ENCODE measurements around the gene CDK1.

CDK1 gene

DNA sequence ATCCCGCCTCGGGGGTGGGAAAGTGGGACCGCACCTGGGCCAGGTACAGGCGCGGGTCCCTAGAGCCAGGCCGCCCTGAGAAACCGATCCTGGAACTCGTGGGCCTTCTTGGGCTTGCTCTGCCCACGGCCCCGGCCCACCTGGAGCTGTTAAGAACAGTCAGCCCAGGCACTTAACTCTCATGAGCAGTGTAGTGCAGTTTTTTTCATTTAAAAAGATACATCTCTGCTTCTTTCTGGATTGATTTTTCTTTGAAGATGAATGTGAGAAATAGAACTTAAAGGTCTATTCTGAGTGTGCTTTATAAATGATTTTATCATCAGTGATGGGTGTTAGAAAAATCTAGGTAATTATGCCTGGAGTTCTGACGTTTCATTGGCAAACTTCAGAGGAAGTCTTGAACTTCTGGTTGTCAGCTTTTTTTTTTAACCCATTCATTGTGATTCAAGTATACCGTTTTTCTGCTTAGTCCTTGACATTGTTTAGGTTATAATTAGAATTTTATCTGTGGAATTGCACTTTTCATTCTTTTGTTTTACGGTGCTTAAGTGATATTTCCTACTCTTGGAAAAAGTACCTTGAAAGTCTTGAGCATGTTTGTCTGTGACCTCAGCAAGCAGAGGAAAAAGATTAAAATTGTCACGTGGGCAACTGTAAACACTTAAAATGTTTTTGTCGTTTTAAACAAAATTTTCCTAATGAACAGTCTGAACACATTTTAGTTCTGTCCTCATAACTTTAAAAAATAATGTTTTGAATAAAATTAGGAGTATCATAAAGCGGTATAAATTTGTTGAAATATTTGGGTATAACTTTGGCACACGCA, 906 bp downstream of the CDK1 start:
- DNase-seq (ENCODE audit: low read depth), result no peak

DNA sequence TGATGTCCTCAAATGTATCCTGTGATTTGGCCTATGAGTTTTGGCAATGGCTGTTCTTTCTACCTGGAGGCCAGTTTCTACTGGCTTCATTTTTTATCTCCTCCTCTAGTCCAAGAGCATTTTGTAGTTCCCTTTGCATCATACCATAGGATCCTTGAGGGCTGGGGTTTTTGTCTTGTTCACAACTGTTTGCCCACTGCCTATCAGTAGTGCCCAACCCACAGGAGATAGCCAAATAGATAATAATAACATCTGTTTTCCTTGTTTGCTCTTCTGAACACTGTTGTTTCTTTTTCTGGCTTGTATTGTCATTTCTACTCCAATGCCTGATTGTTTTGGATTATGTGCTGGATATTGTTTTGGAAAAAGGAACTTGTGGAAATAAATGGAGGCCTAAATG, 3.4 kb downstream of the CDK1 start:
- no peak for DNase-seq (ENCODE audit: low read depth)

DNA sequence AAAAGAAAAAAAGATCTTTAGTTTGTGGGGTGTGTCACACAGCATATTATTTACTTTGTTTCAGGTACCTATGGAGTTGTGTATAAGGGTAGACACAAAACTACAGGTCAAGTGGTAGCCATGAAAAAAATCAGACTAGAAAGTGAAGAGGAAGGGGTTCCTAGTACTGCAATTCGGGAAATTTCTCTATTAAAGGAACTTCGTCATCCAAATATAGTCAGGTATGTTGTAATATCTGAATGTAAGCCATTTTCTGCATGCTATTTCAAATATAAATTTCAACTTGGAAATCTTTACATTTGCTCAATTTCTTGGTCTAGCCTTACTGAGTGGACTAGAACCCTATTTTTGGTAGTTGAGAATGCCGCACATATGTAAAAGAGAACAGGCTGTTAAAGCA, 6.4 kb downstream of the CDK1 start:
- no peak for DNase-seq (ENCODE audit: low read depth)

DNA sequence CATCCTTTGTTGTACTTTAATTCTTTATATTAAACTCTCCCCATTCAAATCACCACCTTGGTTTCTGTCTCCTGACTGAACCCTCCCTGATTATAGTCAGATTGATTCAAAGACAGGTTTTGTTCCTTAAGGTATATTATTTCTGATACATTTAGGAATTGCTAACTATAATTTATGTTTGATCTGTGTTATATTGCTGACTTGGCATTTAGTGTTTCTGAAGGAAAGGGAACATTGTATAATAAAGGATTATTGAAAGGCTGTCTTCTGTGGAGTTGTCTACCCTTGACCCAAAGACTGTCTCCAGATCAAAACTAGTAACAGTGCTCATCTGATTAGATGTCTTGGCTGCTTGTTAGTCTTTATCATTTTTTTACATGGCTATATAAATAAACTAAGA, 10.3 kb downstream of the CDK1 start:
- DNase-seq (ENCODE audit: low read depth), result no peak

DNA sequence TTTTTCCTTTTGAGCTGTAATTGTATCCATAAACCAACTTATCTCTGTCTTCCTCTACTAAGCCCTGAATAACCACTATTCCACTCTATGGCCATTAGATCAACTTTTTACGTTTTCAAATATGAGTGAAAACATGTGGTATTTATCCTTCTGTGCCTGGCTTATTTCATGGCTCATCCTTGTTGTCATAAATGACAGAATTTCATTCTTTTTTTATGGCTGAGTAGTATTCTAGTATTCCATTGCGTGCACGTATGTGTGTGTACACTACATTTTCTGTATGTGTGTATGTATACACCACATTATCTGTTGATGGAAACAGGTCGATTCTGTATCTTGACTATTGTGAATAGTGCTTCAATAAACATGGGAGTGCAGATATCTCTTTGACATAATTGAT, 11.1 kb downstream of the CDK1 start:
- no peak for DNase-seq (ENCODE audit: low read depth)

DNA sequence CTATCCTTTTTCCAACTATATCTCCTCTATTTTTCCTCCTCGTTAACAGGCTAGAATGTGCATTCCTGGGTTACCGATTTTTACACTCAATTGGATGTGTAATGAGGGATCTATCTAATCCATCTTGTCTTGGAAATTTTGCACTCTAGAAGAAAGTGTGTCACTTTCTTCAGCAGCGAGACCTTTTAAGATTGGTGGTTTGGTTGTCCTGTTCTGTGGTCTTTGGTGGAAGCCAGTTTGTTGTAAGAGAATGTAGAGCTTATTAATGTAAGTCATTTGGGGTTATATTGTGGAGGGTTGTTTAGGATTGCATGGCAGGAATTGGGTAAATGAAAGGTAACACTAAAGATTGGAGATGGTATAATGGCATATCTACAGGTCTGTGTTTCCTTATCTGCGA, 16.7 kb downstream of the CDK1 start:
- DNase-seq (ENCODE audit: low read depth), result no peak

DNA sequence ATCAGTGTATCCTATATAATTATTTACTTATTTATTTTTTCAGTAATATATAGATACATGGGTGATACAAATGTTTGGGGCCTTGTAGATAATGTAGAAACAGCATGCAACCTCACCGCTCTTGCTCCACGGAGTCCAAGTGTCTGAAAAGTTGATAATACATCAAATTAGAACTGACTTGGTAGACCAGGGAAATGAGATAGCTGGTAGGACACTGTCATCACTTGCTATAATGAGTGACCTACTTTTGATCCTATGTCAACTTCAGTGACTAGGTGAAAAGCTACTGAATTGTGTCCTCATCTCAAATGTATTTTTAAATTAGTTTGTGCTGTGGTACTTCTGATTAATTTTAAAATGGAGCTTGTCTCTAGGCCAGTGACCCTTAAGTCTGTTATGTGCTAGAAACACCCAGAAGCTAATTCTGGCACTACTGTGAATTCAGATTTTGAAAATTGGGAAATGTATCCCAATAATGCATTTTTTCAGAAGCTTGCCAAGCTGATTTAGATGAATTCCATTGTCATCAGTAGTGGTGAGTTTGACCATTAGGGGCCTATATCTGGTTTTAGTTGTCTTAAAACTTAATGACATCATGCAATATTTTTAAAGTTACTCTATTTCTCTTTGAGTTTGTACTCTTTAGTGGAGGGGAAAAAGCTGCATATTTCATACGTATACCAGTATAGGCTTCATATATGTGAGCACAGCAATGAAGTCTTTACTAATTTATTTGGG, 17.4 kb downstream of the CDK1 start:
- no peak for DNase-seq (ENCODE audit: low read depth)

DNA sequence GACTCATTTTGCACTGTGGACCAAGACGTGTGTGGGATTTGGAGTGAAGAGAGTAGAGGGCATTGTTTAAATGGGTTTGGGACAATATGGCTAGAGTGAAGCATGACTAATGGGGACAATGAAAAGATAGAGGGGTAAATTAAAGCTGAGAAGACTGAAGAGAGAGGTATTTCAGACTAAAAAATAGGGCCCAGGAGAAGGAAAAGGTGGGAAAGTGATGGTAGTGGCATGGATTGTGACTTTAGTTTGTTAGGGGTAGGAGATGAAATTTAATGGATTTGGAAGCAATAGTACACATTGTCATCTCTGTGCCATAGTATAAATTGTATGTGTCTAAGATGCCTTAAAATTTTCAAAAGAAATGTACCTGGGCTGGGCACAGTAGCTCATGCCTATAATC, 18.2 kb downstream of the CDK1 start:
- no peak for DNase-seq (ENCODE audit: low read depth)

DNA sequence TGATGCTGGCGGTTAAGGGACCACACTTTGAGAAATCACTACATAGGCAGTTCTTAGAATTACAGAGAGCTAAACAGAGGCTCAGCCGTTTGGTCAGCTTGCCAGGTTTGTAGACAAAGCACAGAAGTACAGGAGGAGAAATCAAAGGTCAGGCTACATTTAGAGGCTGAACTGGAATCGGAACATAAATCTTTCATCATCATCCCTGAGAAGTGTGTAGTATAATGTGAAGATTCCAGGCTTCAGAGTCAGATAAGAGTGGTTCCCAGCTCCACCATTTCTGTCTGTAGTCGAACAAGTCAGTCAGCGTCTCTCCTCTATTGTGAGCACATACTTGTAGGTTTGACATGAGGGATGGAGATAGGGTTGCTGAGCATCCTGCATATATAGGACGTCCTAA, 18.9 kb downstream of the CDK1 start:
- DNase-seq (ENCODE audit: low read depth), result no peak

DNA sequence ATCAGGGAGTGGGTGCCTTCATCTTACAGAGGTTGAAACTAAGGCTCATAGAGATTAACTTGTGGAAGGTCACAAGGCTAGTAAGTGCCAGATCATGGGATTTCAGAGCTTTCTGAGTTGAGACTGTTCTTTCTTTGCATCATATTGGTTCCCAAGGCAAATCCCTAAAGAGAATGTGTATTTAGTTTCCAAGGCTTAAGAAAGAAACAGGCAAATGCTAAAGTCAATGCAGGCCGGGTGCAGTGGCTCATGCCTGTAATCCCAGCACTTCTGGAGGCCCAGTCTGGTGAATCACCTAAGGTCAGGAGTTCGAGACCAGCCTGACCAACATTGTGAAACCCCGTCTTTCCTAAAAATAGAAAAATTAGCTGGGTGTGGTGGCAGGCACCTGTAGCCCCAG, 19.8 kb downstream of the CDK1 start:
- DNase-seq (ENCODE audit: low read depth), result no peak

DNA sequence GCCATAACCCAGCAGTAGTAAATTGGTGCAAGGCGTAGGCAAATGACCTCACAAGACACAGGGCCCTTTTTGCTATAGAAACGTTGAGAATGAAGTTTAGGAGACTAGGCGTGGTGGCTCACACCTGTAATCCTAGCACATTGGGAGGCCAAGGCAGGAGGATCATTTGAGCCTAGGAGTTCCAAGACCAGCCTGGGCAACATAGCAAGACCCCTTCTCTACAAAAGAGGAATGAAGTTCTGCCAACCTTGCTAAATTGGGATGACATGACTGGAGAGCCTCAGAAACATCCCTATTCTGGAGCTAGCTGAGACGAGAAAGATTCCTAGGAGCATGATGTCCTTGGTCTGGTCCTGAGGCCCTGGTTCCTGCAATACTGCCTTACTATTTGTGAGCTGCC, 20.6 kb downstream of the CDK1 start:
- DNase-seq (ENCODE audit: low read depth), result no peak

DNA sequence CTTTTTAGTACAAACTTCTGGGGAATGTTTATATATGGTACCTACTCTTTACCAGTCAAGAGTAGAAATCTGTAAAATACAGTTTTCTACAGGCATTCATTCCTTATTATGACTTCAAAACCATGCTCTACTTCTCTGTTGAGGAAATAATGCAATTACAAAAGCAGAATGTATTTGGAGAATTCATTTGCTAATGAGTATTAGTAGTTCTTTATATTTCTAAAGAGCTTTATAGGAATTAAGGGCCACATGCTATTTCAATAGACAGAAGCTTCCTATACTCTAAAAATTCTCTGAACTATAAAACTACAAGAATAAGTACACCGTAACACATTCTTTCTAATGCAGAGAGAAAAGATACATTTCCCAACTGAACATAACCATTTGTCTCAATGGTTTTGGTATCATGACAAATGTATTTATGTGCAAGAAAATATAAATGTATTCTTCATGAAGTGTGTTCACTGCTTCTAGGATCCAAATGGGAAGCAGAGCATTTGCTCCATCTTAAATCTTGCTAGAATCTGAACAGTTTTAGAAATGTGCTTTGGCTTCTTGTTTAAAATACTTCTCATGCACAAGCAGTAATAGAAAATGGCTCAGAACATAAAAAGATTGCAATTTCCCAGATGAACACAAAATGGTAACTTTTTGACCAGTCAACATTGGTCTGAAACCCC, 21.8 kb downstream of the CDK1 start:
- DNase-seq (ENCODE audit: low read depth), result no peak

DNA sequence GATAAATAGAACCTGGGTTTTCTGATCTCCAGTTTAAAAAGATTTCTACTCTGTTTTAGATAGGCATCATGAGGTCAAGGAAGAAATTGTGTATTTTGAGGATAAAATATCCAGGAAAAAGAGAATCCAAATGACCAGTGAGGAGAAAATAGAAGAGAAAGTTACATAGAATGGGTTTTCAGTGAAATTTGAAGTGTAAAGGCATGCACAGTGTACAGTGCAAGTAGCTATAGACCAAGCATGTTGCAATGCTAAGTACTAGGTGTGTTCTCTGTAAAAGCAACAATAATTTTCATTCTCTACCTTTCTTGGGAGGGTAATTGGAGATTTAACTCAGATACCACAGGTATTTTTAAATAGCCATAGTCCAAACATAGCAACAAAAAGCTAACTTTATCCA, 22.6 kb downstream of the CDK1 start:
- no peak for DNase-seq (ENCODE audit: low read depth)

DNA sequence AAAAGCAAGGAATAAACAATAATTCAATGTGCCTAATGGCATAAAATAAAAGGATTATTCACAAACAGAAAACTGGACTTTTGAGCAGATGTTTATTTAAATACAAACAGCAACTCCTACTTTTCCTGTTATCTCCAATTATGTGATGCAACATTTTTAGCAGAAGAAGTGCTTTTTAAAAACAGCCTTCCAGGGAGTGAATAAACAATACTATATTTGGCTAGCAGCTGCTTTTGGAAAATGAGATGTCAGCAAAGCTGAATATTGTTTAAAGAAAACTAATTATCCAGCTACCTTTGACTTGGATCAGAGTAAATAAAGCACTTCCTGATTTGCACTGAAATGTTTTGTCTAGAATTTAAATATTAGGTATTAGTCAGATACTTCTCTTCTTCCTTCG, 23.2 kb downstream of the CDK1 start:
- no peak for DNase-seq (ENCODE audit: low read depth)

DNA sequence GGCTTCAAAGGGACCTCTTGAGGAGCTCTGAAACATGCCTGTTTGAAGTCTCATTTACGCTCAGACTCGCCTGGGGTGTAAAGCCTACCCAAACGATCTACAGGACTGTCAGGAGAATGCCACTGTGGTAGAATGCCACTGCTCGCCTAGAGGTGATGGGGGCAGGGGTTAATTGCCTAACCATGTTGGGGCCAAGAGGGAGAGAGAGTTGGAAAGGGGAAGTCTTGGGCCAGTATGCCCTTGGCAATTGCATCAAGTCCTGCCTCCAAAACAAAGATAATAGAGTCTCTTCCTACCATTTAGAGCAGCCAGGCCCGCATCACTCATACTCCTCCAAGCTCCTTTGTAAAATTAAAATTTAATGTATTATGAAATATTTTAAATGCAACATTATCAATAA, 25.2 kb downstream of the CDK1 start:
- DNase-seq (ENCODE audit: low read depth), result no peak

DNA sequence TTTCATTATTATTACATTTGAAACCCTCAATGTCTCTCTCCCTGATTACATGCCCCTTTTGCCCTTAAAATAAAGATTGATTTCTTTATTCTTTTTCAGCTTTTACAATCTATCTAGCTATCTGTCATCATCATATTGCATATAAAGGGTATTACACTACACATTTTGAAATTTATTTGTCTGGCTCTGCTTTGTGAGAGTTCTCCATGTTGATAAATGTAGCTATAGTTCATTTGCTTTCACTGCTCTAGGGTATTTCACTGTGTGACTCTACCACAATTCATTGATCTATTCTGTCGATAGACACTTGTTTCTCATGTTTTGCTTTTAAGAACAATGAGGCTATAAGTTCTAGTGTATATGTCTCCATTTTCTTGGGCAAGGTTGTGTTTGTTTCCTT, 25.6 kb downstream of the CDK1 start:
- no peak for DNase-seq (ENCODE audit: low read depth)

DNA sequence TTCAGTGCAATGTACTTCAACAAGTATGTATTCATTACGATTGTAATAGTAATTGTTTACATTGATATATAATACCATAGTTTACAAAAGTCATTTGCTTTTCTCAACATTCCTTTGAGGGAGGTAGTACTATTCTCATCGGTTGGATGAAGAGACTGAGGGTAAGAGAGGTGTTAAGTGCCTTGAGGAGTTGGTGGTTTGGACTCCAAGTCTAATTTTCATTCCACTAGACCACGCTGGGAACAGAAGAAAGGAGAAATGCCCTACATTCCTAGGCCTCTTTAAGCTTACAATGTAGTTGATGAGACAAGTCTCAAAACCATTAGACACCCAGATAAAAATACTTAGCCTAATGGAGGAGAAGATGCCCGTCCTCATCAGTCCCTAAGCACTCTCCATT, 28.6 kb downstream of the CDK1 start:
- DNase-seq (ENCODE audit: low read depth), result no peak

DNA sequence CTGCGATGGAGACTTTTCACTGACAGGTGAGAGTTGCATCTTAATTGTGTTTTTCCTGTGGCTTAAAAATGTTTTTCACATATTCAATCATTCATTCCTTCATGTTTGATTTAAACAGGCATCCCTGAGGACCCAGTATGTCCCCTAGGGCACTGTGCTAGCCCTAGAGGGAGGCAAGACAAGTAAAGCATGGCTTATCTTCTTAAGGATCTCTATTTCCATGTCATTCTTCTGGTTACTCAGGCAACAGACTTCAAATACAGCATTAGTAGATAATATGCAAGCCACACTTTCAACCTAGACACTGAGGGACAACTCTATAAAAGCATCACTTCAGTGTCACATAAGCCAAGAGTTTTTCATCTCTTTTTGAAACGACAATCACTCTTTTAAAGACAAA, 29.2 kb downstream of the CDK1 start:
- DNase-seq (ENCODE audit: low read depth), result no peak

DNA sequence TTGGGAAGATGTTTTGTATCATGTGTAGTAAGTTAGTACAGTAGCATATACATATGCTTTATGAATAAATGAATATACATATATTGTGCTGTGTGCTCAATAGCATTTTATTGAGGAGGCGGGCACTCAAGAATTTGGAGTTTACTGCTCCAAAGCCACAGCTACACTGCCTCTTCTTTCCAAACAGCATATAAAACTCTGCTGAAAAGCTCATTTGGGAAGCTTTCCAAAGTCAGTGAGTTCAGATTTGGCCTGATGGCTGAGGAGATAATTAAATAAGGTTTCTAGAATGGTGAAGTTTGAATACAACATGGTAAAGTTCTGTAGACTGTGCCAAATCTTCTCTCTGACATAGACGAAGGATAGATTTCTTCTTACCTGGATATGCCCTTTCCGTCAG, 29.8 kb downstream of the CDK1 start:
- no peak for DNase-seq (ENCODE audit: low read depth)

DNA sequence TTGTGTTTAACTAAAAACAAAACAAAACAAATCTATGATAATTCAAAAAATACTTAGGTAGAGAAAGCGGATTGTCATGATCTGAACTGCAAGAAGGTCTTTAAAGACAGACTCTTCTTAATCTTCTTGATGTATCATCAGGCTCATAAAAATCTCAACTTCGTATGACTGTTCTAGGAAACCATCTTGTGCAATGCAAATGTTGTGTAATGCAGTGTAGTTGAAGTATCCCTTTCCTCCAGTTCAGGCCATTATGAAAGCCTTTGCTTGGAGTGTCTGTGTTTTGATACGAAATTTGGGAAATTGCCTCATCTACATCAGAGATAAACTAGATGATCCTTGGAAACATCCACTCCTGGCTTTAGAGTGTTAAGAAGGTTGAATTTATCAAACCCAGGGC, 30.9 kb downstream of the CDK1 start:
- no peak for DNase-seq (ENCODE audit: low read depth)

DNA sequence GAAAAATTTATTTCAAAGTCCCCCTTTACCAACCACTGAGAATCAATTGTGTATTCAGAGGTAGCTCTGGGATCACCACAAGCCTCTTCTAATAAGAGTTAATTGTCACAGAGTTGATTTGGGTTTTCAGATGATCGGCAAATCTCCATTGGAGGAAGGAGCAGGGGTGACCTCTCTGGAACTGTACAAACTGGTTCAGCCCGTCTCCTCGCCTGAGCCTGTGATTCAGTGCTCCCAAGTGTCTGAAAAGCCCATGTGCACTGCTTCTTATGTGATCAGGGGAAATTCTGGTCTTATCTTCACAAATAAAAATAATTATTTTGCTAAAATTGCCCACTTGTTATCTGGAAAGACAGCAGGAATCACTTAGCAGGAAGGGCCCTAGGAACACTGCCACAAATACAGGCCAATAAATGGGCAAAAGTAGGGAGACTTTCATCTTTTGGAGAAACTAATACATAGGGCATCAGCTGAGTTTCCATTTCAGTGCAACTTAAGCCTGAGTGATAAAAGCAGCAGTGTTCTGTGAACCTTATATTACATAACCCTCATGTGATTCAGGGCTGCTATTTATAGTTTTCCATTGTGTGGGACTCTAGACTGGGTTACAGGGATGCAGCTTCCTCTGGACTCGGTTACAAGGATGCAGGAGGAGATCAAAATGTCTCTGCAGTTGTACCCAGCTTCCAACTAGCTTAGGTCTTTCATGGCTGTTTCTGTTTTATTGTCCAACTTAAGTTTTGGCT, 32.3 kb downstream of the CDK1 start:
- DNase-seq (ENCODE audit: low read depth), result no peak

DNA sequence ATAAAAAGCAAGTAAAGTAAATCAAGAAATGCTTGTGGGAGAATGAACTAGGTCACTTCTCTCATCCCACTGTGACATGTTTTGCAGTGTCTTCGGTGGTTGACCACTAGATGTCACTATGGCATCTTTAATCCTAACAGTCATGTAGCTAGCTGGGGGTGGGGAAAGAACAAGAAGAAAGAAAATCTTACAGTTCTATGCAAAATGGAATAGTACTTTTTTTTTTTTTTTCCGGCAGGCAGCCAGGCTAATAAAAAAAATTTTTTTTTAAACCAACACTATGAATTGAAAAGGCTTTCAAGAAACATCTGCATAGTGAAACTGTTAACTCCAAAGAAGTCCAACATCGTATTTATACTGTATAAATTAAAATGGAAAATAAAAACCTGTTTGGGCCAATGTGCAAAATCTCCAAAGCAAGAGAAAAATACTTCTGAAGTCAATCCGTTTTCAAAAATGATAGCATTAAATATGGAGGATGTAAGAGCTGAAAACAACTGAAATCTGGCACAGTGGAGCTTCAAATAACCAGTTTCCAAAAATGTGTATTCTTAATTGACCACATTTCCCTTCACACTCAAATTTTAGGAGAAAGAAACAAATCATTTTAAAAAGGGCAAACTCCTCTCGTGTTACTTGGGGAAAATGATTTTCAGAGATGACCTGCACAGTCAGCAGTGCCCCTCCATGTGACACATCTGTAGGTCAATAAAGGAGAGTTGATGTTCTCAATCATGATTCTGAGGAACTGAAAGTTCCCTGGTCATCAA, 38.5 kb downstream of the CDK1 start:
- DNase-seq (ENCODE audit: low read depth), result no peak

All from T-helper 22 cell (primary cell).